Gastrocnemius medialis (tissue), 4 donors: ENCODE results near the gene WDR81.

Experiments used
- POLR2A ChIP-seq, 2 donors: fragments of 450-650 bp; IDR thresholded peaks; one replicate each; pipeline ENCODE4 v1.6.1; 2017; ENCODE audit warnings: antibody characterized with exemption in 2 of 2, mild to moderate bottlenecking in 2 of 2, moderate library complexity in 2 of 2
- TF ChIP-seq, protein P1 (sequence below), 5 experiments: fragments of 450-650 bp in 3 of 5; fragments of 200-600 bp in 2 of 5; sonication (generic) in 2 of 5; IDR thresholded peaks in 4 of 5; conservative IDR thresholded peaks in 1 of 5; 1 replicate in 4 of 5; 2 replicates in 1 of 5; pipeline ENCODE4 v1.5.1; 2016 to 2019; ENCODE audit warnings: antibody characterized with exemption in 5 of 5, mild to moderate bottlenecking in 3 of 5, moderate library complexity in 3 of 5

- TF ChIP-seq, protein P1, sequence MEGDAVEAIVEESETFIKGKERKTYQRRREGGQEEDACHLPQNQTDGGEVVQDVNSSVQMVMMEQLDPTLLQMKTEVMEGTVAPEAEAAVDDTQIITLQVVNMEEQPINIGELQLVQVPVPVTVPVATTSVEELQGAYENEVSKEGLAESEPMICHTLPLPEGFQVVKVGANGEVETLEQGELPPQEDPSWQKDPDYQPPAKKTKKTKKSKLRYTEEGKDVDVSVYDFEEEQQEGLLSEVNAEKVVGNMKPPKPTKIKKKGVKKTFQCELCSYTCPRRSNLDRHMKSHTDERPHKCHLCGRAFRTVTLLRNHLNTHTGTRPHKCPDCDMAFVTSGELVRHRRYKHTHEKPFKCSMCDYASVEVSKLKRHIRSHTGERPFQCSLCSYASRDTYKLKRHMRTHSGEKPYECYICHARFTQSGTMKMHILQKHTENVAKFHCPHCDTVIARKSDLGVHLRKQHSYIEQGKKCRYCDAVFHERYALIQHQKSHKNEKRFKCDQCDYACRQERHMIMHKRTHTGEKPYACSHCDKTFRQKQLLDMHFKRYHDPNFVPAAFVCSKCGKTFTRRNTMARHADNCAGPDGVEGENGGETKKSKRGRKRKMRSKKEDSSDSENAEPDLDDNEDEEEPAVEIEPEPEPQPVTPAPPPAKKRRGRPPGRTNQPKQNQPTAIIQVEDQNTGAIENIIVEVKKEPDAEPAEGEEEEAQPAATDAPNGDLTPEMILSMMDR (IDR thresholded peaks at IDR 0.05 in 4 of 5, conservative IDR thresholded peaks at IDR 0.05 in 1 of 5), result no peak
- TF ChIP-seq POLR2A (IDR thresholded peaks at IDR 0.05), result no peak
Observed at GRCh38 chr17:1737531-1738291, 13.2 kb downstream of the WDR81 start.
